ENCODE results near the gene NBAS. TPM values are rescaled to one million over a fixed set of nuclear protein-coding genes. Genes with fewer than 3 reads are reported as not detected.

Gene NBAS
- total and polyA plus RNA-seq, 2 of the 4 experiments (the other 2 are of a cell fraction): 22.3 to 105 TPM

DNA sequence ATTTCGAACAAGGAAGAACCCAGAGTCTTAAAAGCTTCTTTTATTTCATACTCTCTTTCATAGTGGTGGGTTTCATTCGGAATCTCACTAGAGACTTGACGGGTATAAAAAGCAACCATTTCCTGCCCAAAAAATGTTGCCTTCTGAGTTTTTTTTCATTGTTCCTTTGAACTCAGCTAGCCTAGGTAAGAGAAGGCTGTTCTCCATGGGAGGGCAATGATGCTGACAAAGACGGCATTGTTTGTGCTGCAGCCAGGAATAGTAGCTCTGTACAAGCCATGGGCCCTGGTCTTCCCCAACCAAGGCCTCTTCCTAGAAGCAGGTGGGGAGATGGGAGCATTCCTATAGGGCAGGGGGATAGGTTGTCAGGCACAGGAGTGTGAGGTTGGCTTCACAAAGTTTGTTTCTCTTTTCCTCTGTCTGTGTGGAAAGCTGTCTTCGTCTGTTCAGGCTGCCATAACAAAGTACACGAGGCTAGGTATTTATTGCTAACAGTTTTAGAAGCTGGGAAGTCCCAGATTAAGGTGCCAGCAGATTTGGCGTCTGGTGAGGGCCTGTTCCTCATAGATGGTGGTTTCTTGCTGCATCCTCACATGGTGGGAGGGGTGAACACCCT lies 405.1 kb downstream of the NBAS start:
- H2AFZ ChIP-seq (replicated peaks; ENCODE audit: low read length, poor library complexity): no peak overlapping the region
- ChIA-PET CTCF (no interaction called here), POLR2A (ENCODE audit: unreplicated experiment) (no interaction called here)
- no peaks in the 10 kb centered on the region for H3K9me3 ChIP-seq (ENCODE audit: control insufficient read depth, insufficient read depth, low read length)
- H2BK5ac ChIP-seq (ENCODE audit: low read depth, low read length, poor library complexity, severe bottlenecking): no peak overlapping the region
- H3K27me3 ChIP-seq (ENCODE audit: control insufficient read depth, insufficient read depth, low read length): no peaks in the 10 kb centered on the region
- no peak overlapping the region for H4K91ac ChIP-seq (ENCODE audit: insufficient read depth, low read depth, low read length)
- no peak overlapping the region for H2BK15ac ChIP-seq (ENCODE audit: low read depth, low read length)
- TF ChIP-seq MAFK (IDR thresholded peaks at IDR 0.05; ENCODE audit: low read depth, low read length) (no peak), CHD1 (IDR thresholded peaks at IDR 0.05; ENCODE audit: low read depth, low read length) (no peak), BHLHE40 (IDR thresholded peaks at IDR 0.05; ENCODE audit: low read depth, low read length) (no peak), FOS (IDR thresholded peaks at IDR 0.05; ENCODE audit: low read depth, low read length) (no peak)
- TF ChIP-seq, protein P1, sequence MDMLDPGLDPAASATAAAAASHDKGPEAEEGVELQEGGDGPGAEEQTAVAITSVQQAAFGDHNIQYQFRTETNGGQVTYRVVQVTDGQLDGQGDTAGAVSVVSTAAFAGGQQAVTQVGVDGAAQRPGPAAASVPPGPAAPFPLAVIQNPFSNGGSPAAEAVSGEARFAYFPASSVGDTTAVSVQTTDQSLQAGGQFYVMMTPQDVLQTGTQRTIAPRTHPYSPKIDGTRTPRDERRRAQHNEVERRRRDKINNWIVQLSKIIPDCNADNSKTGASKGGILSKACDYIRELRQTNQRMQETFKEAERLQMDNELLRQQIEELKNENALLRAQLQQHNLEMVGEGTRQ (IDR thresholded peaks at IDR 0.05; ENCODE audit: low read depth, low read length): no peak
- TF ChIP-seq, protein P2, sequence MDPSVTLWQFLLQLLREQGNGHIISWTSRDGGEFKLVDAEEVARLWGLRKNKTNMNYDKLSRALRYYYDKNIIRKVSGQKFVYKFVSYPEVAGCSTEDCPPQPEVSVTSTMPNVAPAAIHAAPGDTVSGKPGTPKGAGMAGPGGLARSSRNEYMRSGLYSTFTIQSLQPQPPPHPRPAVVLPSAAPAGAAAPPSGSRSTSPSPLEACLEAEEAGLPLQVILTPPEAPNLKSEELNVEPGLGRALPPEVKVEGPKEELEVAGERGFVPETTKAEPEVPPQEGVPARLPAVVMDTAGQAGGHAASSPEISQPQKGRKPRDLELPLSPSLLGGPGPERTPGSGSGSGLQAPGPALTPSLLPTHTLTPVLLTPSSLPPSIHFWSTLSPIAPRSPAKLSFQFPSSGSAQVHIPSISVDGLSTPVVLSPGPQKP (IDR thresholded peaks at IDR 0.05; ENCODE audit: borderline replicate concordance, low read depth, low read length): no peak
- H3K4me2 ChIP-seq (ENCODE audit: low read depth, low read length): no peak overlapping the region
- no peak overlapping the region for H4K5ac ChIP-seq (ENCODE audit: low read depth, low read length)
- H2AK9ac ChIP-seq (replicated peaks; ENCODE audit: low read depth, low read length, poor library complexity): no peak overlapping the region
- no CpG with 5 or more reads among the region's 7 CpGs for WGBS, 2 experiments (ENCODE audit: extremely low coverage in 2 of 2, insufficient read length in 1 of 2)
- H3K9ac ChIP-seq (ENCODE audit: low read depth, low read length): no peak overlapping the region
- no peaks in the 10 kb centered on the region for H4K20me1 ChIP-seq (ENCODE audit: insufficient read depth, low read length)
- H2AK5ac ChIP-seq (ENCODE audit: low read depth, low read length): no peak overlapping the region
- H3K18ac ChIP-seq (ENCODE audit: low read depth, low read length): no peak overlapping the region
- no peaks in the 10 kb centered on the region for H3K79me1 ChIP-seq (ENCODE audit: low read depth in 1 of 2, low read length in 2 of 2)
- dilution Hi-C loops (cut with HindIII; ENCODE audit: low sequenced_read_pairs, unreplicated experiment): no loop called here
- no peak overlapping the region for H3K4me3 ChIP-seq (ENCODE audit: insufficient read depth, low read depth, low read length)
- H3K4me1 ChIP-seq (ENCODE audit: control insufficient read depth, insufficient read depth, low read length): peaks cover 13% of the 10 kb centered on the region
- ATAC-seq (ENCODE audit: low read depth): no peak
- no peak for DNase-seq
- H2BK20ac ChIP-seq (ENCODE audit: low read depth, low read length): no peak overlapping the region
- no peak overlapping the region for H3K4ac ChIP-seq (ENCODE audit: low read depth, low read length)
- in situ Hi-C loops (cut with MboI; ENCODE audit: low sequenced_read_pairs): no loop called here
- H4K8ac ChIP-seq (ENCODE audit: low read depth in 2 of 2, low read length in 2 of 2): no peak overlapping the region
- no peak overlapping the region for H3K23ac ChIP-seq (ENCODE audit: low read depth, low read length)
- no peaks in the 10 kb centered on the region for H3K36me3 ChIP-seq (ENCODE audit: control insufficient read depth, insufficient read depth, low read length)
- no peak overlapping the region for H3K27ac ChIP-seq (ENCODE audit: insufficient read depth, low read length)
- H3K14ac ChIP-seq (replicated peaks; ENCODE audit: low read depth, low read length): no peak overlapping the region
- peaks cover 12% of the 10 kb centered on the region for H3K9me1 ChIP-seq (ENCODE audit: insufficient read depth, low read length)
- no TSS peak for BruUV-seq (replicated peaks)
- no peak overlapping the region for H2BK120ac ChIP-seq (ENCODE audit: low read depth, low read length)
- intact Hi-C loops (cut with micrococcal nuclease): no loop called here
- no peak overlapping the region for H3K56ac ChIP-seq (ENCODE audit: extremely low read depth, insufficient read depth, low read length)

Data from IMR-90 (cell line).